ENCODE data around the gene SLC38A9. TPM values are rescaled to one million over a fixed set of nuclear protein-coding genes. Genes with fewer than 3 reads are reported as not detected.

The SLC38A9 gene
- total RNA-seq, 1 experiment from 2014 or later: 27.0 TPM

GRCh38 chr5:55671975-55672374, 40.1 kb downstream of the SLC38A9 start (continued):
- TF ChIP-seq USF2 (CRISPR knock-in tag; IDR thresholded peaks at IDR 0.05): no peak
- TF ChIP-seq GRHL2 (CRISPR knock-in tag; IDR thresholded peaks at IDR 0.05; ENCODE audit: insufficient replicate concordance, severe bottlenecking): no peak
- TF ChIP-seq AFF4 (CRISPR knock-in tag; IDR thresholded peaks at IDR 0.05; ENCODE audit: borderline replicate concordance): no peak
- TF ChIP-seq NFATC4 (CRISPR knock-in tag; IDR thresholded peaks at IDR 0.05): no peak
- TF ChIP-seq E2F1 (CRISPR knock-in tag; IDR thresholded peaks at IDR 0.05): no peak

GRCh38 chr5:55668356-55668755, 43.8 kb downstream of the SLC38A9 start:
- DNase-seq (ENCODE audit: low spot score) (no peak), ATAC-seq (no peak; the same call in 1 of the 2 replicates)
- TF ChIP-seq PRRX2 (CRISPR knock-in tag; IDR thresholded peaks at IDR 0.05): no peak
- TF ChIP-seq ZNF512 (CRISPR knock-in tag; IDR thresholded peaks at IDR 0.05; ENCODE audit: borderline replicate concordance): no peak
- TF ChIP-seq ZNF532 (CRISPR knock-in tag; IDR thresholded peaks at IDR 0.05; ENCODE audit: borderline replicate concordance): no peak
- no peak for TF ChIP-seq CREM (CRISPR knock-in tag; IDR thresholded peaks at IDR 0.05)
- no peak for TF ChIP-seq NR2C2 (CRISPR knock-in tag; IDR thresholded peaks at IDR 0.05)
- TF ChIP-seq OVOL2 (CRISPR knock-in tag; IDR thresholded peaks at IDR 0.05; ENCODE audit: borderline replicate concordance): no peak
- TF ChIP-seq ZNF423 (CRISPR knock-in tag; IDR thresholded peaks at IDR 0.05): no peak
- no peak for TF ChIP-seq AR (CRISPR knock-in tag; IDR thresholded peaks at IDR 0.05)
- TF ChIP-seq NR1H2 (CRISPR knock-in tag; IDR thresholded peaks at IDR 0.05): no peak
- no peak for TF ChIP-seq GABPB1 (CRISPR knock-in tag; IDR thresholded peaks at IDR 0.05)
- no peak for TF ChIP-seq ZNF317 (CRISPR knock-in tag; IDR thresholded peaks at IDR 0.05; ENCODE audit: borderline replicate concordance, low read depth)
- no peak for TF ChIP-seq HMGA2 (CRISPR knock-in tag; IDR thresholded peaks at IDR 0.05)
- no peak for TF ChIP-seq ZNF425 (CRISPR knock-in tag; conservative IDR thresholded peaks at IDR 0.05)
- TF ChIP-seq TP53 (CRISPR knock-in tag; IDR thresholded peaks at IDR 0.05): no peak
- no peaks in the 10 kb centered on the region for H3K9me3 Mint-ChIP-seq
- ChIA-PET POLR2A (no interaction called here), CTCF (no interaction called here)
- H3K36me3 Mint-ChIP-seq: peaks cover 15% of the 10 kb centered on the region
- no peak overlapping the region; the same call in 1 of the 2 replicates for H3K27ac Mint-ChIP-seq
- no peaks in the 10 kb centered on the region for H3K4me1 Mint-ChIP-seq
- no peaks in the 10 kb centered on the region for H3K27me3 Mint-ChIP-seq (ENCODE audit: low read depth)
- no peak overlapping the region for H3K4me3 Mint-ChIP-seq

Data from WTC11 (cell line).